NCI-H82 treated with DMSO at 0.1 percent for 48 hours (cell line): ENCODE measurements around the gene R3HDM2.

ENCODE experiments used
- DNase-seq: peaks from one replicate; lab custom pipeline; 2025; ENCODE audit not compliant: unreplicated experiment; lab: John Stamatoyannopoulos, UW

Gene R3HDM2

DNA sequence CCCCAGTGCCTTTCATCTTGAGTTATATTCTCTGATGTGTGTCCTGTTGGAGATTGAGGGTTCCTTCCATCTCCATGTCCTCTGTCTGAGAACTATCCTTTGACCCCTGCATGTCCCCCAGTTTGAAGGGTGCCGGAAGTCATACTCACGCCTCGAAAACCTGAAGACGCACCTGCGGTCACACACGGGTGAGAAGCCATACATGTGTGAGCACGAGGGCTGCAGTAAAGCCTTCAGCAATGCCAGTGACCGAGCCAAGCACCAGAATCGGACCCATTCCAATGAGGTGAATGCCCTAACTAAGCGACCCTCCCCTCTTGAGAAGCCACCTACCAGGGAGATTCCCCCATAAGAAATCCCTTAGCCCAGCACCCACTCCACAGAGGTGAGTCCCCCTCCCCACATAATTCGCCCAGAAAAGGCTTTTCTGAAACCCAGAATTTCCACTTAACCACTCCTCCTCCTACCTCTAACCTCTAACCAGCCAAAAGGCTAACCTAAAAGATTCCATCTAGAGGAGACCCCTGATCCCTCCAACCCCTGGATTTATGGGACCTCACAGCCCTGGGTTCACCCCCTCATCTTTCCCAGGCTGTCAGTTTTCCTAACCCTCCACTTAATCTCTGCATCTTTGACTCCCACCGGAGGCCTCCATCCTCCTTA, 36.5 kb upstream of the R3HDM2 start:
- DNase-seq: no peak

- DNase-seq: no peak
Measured at GRCh38 chr12:57465747-57466505, 35.1 kb upstream of the R3HDM2 start.

DNA sequence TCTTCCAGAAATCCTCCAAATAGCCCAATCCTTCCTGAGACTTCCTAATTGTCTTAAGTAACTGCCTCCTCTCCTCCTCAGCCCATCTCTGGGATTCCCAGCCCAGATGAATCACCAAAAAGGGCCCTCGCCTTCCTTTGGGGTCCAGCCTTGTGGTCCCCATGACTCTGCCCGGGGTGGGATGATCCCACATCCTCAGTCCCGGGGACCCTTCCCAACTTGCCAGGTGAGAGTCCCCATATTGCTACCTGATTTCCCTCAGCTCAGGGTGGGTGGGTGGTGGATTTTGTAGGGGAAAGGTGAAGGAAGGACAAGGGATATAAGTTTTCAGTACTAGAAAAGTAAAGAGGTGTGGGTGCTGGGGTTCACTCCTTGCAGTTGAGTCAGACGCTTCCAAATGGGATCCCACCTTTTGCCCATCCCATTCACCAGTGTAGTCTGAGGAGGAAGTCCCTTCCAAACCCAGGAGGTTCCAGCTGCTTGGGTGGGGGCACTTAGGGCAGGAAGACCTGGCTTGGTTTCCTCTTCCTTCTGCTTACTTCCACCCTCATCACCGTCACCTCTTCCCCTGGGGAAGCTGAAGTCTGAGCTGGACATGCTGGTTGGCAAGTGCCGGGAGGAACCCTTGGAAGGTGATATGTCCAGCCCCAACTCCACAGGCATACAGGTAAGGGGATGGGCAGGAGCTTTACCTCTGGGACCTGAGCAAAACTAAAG, 34.3 kb upstream of the R3HDM2 start:
- DNase-seq: no peak

GRCh38 chr12:57464569-57464968, 33.7 kb upstream of the R3HDM2 start:
- DNase-seq: no peak

DNA sequence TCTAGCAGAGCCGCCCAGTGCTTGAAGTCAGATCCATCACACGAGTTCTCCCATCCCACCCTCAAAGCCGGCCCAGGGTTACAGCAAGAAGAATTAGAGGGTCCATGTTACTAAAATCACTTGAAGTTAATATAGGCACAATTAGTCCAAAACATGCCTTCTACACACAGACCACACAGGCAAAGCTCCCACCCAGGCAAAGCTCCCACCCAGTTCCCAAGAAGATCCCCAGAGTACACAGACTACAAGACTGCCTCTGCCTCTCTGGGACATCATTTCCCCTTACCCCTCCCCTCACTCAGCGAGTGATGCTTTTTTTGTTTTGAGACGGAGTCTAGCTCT, 32.0 kb upstream of the R3HDM2 start:
- no peak for DNase-seq

- DNase-seq: peak; percentile 97
Measured at GRCh38 chr12:57462251-57462911, 31.5 kb upstream of the R3HDM2 start.

DNA sequence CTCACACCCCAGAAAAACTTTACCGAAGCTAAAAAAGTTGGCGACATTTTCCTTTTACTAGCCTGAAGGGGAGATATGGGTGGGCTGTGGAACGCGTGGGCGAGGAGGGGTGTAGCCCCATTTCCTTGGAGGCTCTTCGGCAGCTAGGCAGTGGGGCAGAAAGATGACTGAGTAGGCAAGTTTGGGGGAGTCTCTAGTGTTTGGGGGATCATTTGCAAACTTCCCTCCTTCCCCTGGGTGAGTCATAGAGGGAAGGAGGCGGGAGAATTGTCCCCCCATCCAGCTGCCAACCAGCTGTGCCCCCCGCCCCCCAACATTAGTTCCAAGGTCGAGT, 31.0 kb upstream of the R3HDM2 start:
- no peak for DNase-seq

DNA sequence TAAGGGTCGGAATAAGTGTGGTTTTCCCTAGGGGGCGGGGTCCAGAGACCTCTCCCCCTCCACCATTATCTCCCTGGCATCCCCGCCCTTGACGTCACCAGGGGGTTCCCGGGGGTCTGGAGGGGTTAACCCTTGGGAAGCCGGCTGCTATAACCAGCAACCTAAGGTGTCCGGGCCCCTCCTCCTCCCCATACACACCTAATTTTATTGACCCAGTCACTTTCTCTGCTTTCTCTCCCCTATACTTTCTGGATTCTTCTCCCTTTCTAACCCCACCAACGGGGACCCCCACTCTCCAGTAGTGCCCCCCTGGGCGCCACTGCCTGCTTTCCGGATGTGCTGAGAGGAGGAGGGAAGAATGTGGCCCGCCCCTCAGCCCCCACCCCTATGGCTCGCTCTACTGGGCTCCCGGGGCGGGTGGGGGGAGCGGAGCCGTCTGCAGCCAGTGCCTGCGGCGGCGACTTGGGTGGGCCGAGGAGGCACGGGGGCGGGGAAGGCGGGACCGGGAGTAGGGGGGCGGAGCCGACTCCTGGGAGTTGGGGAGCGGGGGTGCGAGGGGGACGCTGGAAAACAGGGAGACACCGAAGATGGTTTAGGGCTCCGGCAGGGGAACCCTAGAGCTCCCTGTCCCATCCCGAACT, 30.6 kb upstream of the R3HDM2 start:
- DNase-seq: peak; percentile 40

- no peak for DNase-seq
Measured at GRCh38 chr12:57460841-57461275, 30.0 kb upstream of the R3HDM2 start.

GRCh38 chr12:57460468-57460784, 29.6 kb upstream of the R3HDM2 start:
- no peak for DNase-seq

GRCh38 chr12:57459750-57460467, 29.1 kb upstream of the R3HDM2 start, which contains the start of gene GLI1:
Gene GLI1, plus strand, starts transcription at chr12:57459785. Its CDS starts 3,907 bp downstream, at chr12:57463692.
- no peak for DNase-seq

DNA sequence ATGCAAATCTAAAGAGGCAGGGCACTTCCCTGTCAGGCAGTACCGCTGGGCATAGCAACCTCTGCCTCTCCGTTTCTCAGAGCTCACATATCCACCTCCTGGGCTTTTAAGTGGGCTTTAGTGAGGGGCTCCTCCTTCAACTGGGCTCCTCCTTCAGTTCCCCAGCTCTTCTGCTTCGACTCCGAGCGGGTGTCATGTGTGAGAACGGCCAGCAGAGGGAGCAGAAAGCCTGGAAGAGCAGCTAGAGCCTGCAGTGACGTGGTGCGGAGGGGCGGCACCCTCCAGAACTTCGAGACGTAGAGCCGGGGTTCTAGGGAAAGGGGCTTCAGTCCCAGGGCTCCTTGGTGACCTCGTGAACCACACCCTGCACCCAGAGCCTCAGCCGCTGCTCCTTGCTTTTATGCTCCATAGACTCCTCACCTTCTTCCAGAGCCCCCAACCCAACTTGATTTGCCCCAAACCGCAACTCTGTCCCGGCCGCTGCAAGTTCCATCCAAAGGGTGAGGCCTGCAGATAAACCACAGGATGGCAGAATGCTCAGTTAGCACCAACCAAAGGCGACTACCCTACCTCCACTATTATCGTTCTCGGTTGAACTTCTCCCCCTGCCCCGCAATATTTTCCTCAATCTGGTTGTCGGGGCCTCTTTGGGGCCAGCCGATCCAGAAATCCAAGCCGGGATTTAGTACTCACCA, 28.4 kb upstream of the R3HDM2 start:
- DNase-seq: peak; percentile 98

- DNase-seq: no peak
Measured at GRCh38 chr12:57458665-57459054, 27.8 kb upstream of the R3HDM2 start.

DNA sequence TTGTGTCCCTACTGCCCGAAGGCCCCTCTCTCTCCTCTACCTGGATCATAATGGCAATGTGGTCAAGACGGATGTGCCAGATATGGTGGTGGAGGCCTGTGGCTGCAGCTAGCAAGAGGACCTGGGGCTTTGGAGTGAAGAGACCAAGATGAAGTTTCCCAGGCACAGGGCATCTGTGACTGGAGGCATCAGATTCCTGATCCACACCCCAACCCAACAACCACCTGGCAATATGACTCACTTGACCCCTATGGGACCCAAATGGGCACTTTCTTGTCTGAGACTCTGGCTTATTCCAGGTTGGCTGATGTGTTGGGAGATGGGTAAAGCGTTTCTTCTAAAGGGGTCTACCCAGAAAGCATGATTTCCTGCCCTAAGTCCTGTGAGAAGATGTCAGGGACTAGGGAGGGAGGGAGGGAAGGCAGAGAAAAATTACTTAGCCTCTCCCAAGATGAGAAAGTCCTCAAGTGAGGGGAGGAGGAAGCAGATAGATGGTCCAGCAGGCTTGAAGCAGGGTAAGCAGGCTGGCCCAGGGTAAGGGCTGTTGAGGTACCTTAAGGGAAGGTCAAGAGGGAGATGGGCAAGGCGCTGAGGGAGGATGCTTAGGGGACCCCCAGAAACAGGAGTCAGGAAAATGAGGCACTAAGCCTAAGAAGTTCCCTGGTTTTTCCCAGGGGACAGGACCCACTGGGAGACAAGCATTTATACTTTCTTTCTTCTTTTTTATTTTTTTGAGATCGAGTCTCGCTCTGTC, 26.1 kb upstream of the R3HDM2 start:
- no peak for DNase-seq

DNA sequence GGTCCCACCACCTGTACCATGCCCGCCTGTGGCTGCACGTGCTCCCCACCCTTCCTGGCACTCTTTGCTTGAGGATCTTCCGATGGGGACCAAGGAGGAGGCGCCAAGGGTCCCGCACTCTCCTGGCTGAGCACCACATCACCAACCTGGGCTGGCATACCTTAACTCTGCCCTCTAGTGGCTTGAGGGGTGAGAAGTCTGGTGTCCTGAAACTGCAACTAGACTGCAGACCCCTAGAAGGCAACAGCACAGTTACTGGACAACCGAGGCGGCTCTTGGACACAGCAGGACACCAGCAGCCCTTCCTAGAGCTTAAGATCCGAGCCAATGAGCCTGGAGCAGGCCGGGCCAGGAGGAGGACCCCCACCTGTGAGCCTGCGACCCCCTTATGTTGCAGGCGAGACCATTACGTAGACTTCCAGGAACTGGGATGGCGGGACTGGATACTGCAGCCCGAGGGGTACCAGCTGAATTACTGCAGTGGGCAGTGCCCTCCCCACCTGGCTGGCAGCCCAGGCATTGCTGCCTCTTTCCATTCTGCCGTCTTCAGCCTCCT, 25.4 kb upstream of the R3HDM2 start:
- peak; percentile 80 for DNase-seq

DNA sequence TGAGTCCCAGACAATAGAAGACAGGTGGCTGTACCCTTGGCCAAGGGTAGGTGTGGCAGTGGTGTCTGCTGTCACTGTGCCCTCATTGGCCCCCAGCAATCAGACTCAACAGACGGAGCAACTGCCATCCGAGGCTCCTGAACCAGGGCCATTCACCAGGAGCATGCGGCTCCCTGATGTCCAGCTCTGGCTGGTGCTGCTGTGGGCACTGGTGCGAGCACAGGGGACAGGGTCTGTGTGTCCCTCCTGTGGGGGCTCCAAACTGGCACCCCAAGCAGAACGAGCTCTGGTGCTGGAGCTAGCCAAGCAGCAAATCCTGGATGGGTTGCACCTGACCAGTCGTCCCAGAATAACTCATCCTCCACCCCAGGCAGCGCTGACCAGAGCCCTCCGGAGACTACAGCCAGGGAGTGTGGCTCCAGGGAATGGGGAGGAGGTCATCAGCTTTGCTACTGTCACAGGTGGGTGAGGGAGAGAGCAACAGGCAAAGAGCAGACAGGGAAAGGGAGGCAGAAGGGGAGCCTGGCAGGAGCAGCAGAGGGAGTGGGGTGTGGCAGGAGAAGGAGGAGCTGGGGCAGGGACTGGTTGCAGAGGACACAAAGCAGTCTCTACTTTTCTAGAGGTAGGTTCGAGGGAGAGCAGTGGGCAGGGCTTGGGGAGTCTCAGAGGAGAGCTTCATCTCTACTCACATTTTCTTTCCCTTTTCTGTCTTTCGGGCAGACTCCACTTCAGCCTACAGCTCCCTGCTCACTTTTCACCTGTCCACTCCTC, 24.7 kb upstream of the R3HDM2 start:
- DNase-seq: peak; percentile 93

- peak; percentile 93 for DNase-seq
Measured at GRCh38 chr12:57454566-57455373, 23.9 kb upstream of the R3HDM2 start, which contains the start of gene INHBE. Gene INHBE, plus strand, starts transcription at chr12:57455307. Its CDS starts 230 bp downstream, at chr12:57455537.
